ENCODE results near the gene SEC14L6.
"Not testable (repeated sequence)": the region's sequence is repeated elsewhere in the genome, so short reads cannot be mapped to it uniquely, and the experiment has no call there.

DNA sequence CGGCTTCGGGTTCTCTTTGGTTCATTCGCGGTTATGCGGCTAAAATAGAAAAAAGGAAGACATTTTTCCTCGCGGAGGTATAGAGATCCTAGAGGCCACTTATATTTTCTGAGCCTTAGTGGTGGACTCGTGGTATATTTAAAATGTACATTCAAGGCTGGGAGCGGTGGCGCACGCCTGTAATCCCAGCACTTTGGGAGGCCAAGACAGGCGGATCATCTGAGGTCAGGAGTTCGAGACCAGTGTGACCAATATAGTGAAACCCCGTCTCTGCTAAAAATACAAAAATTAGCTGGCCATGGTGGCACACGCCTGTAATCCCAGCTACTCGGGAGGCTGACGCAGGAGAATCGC lies 45.8 kb upstream of the SEC14L6 start:
- TF ChIP-seq EZH2 (IDR thresholded peaks at IDR 0.05); POLR2AphosphoS5 (IDR thresholded peaks at IDR 0.05; ENCODE audit: borderline replicate concordance, low read depth, low read length): not testable (repeated sequence)
